NOMO-1 (cell line): ENCODE results near the gene MYL1.

Source experiments
- DNase-seq, 2 experiments: peaks; one replicate each; lab custom pipeline; 2025; ENCODE audit not compliant: unreplicated experiment in 2 of 2; lab: John Stamatoyannopoulos, UW

The MYL1 gene

GRCh38 chr2:210268281-210268680 is 46.7 kb downstream of the MYL1 start:
- no peak for DNase-seq

DNA sequence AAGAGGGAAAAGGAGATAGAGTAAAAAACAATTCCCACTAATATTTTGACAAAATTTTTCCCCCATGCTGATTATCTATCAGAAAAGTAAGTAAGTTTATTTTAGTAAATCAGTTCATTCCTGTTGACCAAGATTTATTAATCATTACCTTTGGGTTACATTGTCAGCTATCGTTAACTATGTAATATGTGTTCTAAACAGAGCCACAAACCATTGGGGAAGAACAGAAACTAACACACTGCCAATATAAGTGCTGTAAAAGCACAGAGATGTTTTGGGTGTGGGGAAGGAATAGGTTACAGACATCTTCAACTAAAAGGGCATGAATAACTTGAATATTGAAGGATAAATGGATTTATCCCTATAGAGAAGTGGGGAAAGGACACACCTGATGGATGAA is 47.3 kb downstream of the MYL1 start:
- no peak for DNase-seq

DNA sequence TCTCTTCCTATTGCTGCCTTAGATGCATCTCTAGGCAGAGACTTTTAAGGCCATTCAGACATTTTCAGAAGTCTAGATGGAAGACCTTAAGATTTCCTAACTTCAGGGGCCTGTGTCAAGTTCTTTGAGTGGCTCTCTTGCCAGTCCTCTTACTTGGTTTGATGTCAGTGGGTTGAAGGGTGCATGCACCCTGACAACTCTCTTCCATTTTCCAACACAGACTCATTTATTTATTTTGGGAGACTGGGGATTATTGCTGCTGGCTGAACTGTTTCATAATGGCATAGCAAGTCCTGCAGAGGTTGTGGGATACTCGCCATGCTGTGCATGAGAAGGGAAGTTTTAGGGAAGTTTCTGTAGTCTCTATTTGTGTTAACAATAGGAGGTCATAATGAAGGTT is 50.7 kb downstream of the MYL1 start:
- DNase-seq = no peak

DNA sequence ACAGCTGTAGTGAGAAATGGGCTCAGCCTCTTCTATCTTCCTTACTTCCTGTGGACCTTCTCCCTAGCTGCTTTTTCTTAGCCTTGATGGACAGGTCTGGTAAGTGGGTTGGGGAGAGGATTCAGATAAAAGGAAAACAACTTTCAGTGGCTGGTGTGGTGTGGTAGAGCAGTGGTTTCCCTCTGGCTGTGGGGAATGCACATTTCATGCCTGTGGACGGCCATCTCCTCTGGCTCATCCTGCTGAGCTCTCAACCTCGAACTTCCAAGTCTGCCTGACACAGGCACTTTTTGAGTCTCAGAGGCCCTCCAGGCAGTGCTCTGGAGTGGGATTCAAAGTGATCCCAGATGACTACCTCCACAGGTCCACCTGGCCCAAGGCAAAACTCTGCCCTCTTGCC is 51.1 kb downstream of the MYL1 start:
- no peak for DNase-seq

DNA sequence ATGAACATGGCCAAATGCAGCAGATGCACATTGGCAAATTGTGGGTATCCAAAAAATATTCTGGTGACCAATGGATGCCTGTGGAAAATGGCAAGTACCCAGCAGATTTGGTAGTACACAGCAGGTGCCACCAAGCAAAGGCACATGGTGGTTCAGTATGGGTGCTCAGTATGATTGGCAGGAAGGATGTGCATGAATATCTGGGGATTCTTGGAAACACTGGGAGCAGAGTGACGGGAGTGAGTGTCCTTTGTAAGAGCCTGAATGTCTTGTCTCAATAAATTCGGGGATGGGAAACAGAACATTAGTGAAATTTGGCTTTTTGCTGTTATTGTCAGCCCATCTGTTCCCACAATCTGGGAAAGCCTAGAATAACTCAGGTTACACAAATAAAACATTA is 52.9 kb downstream of the MYL1 start:
- DNase-seq = no peak

DNA sequence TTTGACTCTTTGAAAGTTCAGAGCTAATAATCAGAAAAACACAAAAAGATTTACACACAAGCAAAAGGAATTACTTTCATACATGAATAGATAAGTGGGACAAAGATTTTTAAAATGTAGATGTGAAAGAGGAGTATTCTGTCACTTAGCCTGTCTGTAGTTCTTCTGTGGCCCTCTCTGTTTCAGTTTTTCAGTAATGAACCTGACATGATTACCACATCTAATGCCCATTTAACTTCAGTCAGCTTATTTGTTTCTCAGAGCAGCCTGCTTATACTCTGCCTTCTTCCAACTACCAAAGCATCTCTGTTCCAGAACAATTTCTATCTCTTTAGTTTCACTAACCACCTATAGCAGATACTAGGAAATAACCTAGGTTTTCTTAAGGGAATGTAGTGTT is 55.3 kb downstream of the MYL1 start:
- DNase-seq = no peak

GRCh38 chr2:210252699-210253606 is 62.0 kb downstream of the MYL1 start:
- DNase-seq = peak in 1 of 2 experiments; percentile 14

DNA sequence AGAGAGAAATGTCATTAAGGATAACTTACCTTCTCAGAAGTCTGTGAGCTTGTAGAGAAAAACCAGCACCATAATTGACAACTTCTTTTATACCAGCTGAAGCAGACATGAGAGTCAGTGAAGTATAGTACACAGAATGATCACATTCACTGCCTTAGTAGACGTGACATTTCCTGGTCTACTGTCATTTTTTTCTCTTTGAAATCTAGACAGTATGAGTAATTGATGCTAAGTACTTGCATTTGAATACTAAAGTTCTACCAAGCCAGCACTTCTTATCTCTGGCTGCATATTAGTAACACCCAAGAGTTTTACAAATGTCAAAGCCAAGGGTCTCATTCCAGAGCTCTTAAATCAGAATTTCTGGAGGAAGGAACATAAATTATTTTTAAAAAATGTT is 64.4 kb downstream of the MYL1 start:
- DNase-seq = no peak
